HTR-8/SVneo (cell line): ENCODE results near the gene LRRC61.

ENCODE experiments used
- DNase-seq: peaks from one replicate; pipeline ENCODE4 v3.0.0; 2011; ENCODE audit warnings: low spot score, mixed read lengths; ENCODE audit not compliant: insufficient read length
- FAIRE-seq: peaks from 2 replicates; lab custom pipeline; 2011; peaks lifted over from hg19 to GRCh38; lab: Jason Lieb, UNC

Gene LRRC61

DNA sequence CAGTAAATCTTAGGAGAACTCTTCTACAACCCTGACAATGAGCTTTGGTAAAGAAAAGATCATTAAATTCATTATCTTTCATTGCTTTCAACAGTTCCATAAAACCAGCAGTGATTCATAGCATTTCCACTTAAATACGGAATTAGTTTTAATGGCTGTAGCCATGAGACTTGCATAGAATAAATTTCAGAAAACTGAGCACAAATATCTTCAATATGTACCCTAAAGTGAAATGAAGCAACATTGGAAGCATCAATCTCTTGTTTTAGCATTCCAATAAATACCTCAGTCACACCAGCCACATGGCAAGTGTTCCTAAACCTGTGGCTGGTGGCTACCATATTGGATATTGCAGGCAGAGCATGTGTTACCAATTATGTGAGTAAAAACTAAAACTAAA, 21.9 kb downstream of the LRRC61 start:
- FAIRE-seq: no peak
- no peak for DNase-seq

DNA sequence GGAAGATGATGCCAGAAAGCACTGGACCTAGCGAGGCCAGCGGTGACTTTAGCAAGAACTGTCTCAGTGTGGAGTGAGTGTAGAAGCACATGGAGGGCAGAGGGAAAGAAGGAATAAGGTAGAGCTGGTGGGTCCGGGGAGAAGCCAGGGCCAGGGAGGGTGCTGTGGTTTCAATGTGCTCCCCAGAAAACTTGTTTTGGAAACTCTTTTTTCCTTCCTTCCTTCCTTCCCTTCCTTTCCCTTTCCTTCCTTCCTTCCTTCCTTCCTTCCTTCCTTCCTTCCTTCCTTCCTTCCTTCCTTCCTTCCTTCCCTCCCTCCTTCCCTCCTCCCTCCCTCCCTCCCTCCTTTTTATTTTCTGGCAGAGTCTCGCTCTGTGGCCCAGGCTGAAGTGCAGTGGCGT, 23.8 kb downstream of the LRRC61 start:
- DNase-seq: no peak
- no peak for FAIRE-seq

GRCh38 chr7:150351587-150352194, 28.5 kb downstream of the LRRC61 start:
- DNase-seq: no peak
- no peak for FAIRE-seq

- DNase-seq: no peak
- no peak for FAIRE-seq
These were observed 32.5 kb downstream of the LRRC61 start for GRCh38 chr7:150355666-150356059.

GRCh38 chr7:150356265-150356897, 33.2 kb downstream of the LRRC61 start:
- no peak for FAIRE-seq
- no peak for DNase-seq

DNA sequence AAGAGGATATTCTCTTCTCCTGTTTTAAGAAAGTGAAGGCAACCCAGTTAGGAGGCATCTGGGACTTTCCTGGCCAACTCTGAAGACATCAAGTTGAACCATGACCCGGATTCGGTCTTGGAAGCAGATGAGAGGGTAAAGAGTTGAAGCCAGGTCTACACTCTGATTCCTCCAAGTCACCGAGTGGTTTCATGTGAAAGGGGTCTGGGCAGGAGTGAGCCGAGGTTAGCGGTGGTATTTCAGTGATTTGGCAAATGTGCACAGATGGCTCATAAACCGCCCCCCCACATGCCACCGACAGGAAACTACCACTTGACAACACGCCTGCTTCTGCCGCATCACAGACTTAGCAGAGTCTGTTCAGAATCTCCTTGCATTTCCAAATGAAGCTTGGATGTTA, 34.1 kb downstream of the LRRC61 start:
- no peak for FAIRE-seq

GRCh38 chr7:150357771-150358427, 34.7 kb downstream of the LRRC61 start:
- FAIRE-seq (no peak), DNase-seq (no peak)

More for the DNA sequence above, 34.1 kb downstream of the LRRC61 start:
- no peak for DNase-seq

- DNase-seq: no peak
- FAIRE-seq: no peak
These were observed 35.3 kb downstream of the LRRC61 start for GRCh38 chr7:150358433-150358832.

DNA sequence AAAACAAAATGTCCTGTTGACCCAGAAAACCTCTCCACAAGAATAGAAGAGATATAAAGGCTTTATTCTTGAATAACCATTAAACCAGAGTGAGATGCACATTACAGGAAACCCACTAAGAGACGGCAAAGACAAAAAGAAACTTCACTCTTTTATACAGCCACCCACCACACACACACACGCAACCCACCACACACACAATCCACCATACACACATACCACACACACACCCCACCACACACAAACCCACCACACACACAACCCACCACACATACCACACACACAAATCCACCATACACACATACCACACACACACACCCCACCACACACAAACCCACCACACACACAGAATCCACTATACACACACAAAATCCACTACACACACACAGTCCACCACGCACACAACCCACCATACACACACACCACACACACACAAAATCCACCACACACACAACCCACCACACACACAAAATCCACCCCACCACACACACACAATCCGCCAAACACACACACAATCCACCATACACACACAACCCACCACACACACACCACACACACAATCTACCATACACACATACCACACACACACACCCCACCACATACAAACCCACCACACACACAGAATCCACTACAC, 36.0 kb downstream of the LRRC61 start:
- FAIRE-seq: peak; percentile 86
- no peak for DNase-seq

GRCh38 chr7:150359622-150360362, 36.6 kb downstream of the LRRC61 start:
- FAIRE-seq: no peak

DNA sequence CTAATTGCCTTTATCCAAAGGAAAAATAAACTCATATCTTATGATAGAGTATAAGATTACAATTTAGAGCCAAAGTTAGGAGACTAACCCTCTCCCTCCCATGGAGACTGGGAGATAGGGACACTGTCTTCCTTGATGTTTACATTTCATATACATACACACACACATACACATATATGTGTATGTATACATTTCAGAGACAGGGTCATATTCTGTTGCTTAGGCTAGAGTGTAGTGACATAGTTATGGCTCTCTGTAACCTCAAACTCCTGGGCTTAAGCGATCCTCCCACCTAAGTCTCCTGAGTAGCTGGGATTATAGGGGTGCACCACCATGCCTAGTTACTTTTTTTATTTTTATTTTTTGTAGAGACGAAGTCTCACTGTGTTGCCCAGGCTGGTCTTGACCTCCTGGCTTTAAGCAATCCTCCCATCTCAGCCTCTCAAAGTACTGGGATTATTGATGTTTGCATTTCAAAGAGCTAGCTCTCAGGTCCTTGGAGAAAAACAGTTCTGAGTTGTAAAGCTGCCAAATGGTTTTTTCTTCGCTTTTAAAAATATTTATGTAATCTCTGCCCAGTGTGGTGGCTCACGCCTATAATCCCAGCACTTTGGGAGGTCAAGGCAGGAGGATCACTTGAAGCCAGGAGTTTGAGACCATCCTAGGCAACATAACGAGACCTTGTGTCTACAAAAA, 37.4 kb downstream of the LRRC61 start:
- FAIRE-seq: no peak
- no peak for DNase-seq

More at GRCh38 chr7:150359622-150360362, 36.6 kb downstream of the LRRC61 start:
- DNase-seq: no peak

- no peak for FAIRE-seq
These were observed 38.2 kb downstream of the LRRC61 start for GRCh38 chr7:150361402-150361801.

DNA sequence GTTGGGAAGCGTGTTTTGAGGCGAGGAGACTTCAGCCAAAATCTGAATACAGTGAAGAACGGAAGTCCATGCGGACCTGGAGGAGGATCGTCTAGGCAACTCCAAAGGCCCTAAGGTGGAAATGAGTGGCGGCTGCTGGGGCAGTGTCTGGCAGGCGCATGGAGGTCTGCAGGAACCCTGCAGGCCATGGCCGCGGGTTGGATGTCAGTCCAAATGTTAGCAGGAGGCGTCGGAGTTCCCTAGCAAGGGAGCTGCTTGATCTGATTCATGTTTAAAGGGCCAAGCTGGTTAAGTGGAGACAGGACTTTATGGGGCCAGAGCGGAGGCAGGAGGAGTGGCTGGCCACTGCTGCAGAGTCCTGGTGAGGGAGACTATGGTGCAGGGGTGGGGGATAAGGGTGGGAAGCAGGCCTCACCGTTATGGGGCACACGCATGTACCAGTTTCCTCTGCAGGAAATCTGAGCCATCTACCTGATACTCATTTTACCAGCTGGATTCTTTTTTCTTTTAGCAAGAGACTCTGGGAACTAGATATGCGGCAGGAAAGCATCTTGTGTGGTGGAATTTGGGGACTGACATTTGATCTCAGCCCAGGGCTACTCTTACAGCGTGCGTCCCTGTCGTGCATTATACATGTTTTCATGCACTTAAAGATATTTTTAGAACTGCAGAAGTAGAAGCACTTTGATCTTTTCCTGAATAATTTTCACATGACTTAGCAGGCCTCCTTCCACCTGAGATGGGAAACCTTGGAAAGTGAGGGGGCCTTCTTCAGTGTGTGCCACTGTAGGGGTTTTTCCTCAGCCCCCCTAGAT, 38.9 kb downstream of the LRRC61 start:
- DNase-seq (no peak), FAIRE-seq (no peak)

More at GRCh38 chr7:150361402-150361801, 38.2 kb downstream of the LRRC61 start:
- DNase-seq: no peak

- no peak for DNase-seq
- no peak for FAIRE-seq
These were observed 40.2 kb downstream of the LRRC61 start for GRCh38 chr7:150363370-150363769.

DNA sequence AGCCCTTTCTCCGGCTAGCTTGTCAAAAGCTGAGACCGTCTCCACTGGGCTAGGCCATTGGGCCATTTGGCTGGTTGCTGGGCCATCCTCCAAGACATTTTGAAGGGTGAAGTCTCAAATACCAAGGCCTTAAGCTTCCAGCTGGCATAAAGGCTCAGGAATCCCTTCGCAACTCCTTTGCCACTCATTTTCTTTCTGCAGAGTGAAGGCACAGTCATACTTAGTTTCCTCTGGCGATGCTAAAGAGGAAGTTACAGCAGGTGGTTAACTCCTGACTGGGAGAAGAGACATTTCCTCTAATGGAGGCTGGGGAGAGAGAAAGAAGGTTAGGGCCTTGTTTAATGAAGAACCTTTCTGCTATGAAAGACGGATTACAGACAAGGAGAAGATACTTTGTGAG, 40.7 kb downstream of the LRRC61 start:
- FAIRE-seq: no peak

DNA sequence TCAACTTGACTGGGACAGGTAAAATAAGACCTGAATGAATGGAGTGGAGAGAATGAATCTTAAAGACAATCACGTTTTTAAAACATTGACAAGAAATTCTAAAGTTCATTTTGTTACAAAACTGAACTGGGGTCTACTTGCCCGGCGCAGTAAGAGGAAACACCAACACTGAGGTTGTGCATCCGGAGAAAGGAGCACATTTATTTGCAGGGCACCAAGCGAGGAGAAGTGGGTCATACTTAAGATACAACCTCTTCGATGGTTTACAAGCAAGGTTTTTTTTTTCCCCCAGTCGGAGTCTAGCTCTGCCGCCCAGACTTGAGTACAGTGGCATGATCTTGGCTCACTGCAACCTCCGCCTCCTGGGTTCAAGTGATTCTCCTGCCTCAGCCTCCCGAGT, 42.0 kb downstream of the LRRC61 start:
- FAIRE-seq (no peak), DNase-seq (no peak)

More for the DNA sequence above, 40.7 kb downstream of the LRRC61 start:
- DNase-seq: no peak

GRCh38 chr7:150365673-150366398, 42.7 kb downstream of the LRRC61 start:
- DNase-seq (no peak), FAIRE-seq (no peak)

- DNase-seq (no peak), FAIRE-seq (no peak)
These were observed 44.5 kb downstream of the LRRC61 start for GRCh38 chr7:150367677-150368095.
